GM19468 (cell line): Measurements from ENCODE around the gene OOSP3.
"Not testable (repeated sequence)": the region's sequence is repeated elsewhere in the genome, so short reads cannot be mapped to it uniquely, and the experiment has no call there.

Experiments
- ATAC-seq: cut with Tn5 transposase; IDR thresholded peaks from one replicate; pipeline ENCODE4 v1.9.1; 2021; ENCODE audit warnings: mild to moderate bottlenecking, moderate library complexity, moderate number of reproducible peaks; ENCODE audit not compliant: unreplicated experiment; ENCODE audit errors: extremely low read depth

The OOSP3 gene

DNA sequence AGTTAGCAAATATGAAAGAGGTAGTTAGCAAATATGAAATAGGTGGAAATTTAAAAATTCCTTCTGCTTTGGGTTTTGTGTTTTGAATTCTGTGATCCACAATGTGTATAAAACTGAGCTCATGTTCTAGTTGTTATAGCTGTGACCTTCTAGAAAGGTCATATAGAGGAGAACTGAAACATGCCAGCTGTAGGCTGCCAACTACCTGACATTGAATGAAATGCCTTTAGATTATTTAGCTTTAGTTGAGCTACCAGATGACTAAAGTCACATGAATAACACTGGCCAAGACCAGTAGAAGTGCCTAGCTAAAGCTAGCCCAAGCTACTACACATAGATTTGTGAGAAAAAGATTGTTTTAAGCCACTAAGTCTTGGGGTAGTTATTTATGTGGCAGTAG, 6.5 kb upstream of the OOSP3 start:
- ATAC-seq, result no peak

DNA sequence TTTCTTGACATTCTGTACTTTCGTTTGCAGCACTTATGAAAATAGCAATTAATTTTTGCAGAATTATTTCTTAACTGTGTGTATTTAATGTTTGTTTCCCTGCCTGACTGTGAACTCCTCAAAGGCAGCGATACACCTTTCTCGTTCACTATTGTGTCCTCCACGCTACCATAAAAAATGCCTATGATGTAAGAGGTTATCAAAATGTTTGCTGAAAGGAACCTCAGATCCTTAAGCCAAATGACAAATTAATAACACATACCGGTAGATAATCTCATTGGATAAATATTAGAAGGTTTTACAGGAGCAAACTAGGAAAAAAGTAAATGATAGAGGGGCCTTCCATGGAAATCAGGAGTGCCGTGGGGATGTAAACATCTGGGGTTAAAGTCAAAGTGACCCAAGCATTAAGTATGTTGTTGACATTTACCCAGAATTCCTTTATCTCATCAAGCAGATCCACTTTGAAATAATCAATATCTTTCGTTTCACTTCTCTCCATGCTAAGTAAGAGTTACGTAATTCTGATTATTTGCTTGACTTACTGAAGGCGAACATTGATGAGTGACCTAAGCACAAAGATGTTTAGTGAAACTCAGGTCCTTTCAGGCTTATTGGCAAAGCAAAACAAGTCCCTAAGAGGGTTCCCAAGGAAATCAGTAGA, 2.6 kb upstream of the OOSP3 start:
- ATAC-seq, result no peak

DNA sequence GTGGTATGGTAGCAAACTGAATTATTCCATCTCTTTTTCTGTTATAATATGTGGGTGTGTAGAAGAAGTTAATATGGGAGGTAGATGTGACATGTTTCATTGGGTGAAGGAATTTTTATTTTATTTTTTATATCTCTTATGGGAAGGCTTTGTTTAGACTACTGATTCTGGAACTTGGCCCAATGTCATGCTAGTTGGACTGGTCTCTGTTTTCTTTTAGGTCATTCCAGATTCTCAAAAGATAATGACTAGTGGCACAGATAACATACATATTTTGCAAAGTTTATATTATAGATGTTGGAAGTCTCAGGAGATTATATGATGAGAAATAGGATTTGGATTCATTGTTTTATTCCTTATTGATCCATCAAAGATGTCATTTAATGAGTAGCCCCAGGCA, 1.3 kb upstream of the OOSP3 start:
- ATAC-seq, result no peak

DNA sequence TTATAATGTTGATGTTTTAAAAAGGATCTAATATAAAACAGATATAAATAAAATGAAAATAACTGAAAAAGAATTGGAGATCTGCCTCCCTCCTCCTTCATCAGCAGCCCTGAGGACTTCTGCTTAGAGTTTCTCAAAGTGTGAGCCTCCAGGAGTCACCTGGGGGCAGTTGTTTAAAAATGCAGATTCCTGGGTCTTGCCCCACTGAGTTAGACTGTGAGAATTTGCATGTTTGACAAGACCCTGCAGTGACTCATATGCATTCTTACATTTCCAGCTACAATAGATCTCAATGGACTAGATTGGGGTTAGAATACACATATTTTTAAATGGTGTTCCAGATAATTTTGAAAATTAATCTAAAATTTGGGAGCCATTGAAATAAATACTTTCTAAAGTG, 798 bp upstream of the OOSP3 start:
- ATAC-seq, result no peak

DNA sequence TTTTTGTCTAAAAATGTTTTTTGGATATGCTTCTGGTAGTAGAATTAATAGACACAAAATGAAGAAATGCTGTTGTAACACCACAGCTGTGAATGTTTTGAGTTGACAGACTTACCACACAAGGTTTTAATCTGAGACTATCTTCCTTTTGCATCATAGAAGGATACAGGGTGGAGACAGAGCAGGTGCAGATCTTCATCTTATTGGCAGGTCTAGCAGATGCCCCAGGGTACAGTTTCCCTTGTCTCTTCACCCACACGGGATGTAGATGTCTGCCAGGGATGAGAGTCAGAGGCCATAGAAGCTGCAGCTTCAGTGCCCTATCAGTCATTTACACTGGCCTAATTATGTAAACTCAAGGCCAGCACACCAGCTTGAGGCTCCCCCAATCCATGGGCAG, 985 bp downstream of the OOSP3 start:
- ATAC-seq, result no peak

DNA sequence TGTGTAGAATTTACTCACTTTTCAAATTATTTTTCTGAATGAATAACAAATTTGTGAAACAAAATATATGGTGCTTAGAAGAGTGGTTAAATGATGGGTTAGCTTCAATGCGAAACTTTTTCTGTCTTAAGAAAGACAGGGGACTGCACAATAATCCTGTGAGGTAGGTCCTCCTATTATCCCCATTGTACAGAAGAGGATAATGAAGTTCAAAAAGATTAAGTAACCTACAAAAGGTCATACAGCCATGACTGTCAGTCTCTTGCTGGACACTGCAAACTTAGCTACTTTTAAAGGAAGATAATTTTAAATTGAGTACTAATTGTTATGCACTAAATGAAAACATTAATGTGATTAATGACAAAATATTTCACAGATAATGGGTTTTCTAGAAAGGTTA, 5.0 kb downstream of the OOSP3 start:
- ATAC-seq, result no peak

DNA sequence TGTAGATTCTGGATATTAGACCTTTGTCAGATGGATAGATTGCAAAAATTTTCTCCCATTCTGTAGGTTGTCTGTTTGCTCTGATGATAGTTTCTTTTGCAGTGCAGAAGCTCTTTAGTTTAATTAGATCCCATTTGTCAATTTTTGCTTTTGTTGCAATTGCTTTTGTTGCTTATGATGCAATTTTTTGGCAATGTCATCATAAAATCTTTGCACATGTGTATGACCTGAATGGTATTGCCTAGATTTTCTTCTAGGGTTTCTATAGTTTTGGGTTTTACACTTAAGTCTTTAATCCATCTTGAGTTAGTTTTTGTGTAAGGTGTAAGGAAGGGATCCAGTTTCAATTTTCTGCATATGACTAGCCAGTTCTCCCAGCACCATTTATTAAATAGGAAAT, 8.6 kb downstream of the OOSP3 start:
- ATAC-seq, result not testable (repeated sequence)

DNA sequence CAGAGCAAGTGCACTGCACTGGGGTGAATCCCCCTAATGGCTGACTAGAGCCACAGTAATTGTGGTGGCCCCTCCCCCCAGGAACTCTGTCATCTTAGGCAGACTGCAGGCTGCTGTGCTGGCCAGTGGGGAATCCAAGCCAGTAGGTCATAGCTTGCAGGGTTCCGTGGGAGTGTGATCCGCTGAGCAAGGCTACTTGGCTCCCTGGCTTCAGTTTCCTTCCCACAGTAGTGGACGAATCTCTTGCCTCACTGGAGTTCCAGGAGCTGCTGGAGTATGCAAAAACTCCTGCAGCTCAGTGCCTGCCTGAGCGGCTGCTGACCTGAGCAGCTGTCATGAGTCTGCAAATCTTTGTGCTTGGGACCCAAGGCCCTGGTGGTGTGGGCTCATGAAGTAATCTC, 13.2 kb downstream of the OOSP3 start:
- ATAC-seq, result no peak

DNA sequence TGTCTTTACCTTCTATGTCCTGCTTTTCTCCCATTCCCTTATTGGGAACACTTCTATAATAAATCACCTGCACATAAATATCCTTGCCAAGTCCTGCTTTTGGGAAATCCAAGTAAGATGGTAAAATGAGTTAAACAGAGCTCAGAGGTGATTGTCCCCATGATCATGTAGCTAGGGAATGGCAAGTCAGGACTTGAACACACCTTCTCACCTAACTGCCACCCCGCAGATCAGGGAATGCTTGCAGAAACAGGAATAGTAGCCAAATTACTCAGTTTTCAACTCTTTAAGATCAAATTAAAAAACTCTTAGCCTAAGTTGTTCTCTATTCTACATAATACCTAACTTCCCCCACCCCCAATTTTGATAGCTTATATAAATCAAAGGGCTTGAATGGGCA, 16.0 kb downstream of the OOSP3 start:
- no peak for ATAC-seq

DNA sequence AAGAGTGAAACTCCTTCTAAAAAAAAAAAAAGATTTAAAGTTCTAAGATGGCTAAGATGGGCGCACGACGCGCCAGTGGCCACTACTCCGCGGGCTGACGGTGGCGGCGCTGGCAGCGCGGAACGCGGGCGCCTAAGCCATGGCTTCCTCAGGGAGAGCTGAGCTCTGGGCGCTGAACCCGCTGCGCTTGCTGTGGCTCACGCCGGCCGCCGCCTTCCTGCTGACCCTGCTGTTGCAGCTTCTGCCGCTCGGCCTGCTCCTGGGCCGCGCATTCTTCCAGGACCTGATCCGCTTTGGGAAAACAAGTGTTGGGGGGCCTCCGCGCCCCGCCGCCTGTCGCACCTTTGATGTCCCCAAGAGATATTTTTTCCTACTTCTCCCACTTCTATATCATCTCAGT, 19.5 kb downstream of the OOSP3 start:
- ATAC-seq, result no peak

DNA sequence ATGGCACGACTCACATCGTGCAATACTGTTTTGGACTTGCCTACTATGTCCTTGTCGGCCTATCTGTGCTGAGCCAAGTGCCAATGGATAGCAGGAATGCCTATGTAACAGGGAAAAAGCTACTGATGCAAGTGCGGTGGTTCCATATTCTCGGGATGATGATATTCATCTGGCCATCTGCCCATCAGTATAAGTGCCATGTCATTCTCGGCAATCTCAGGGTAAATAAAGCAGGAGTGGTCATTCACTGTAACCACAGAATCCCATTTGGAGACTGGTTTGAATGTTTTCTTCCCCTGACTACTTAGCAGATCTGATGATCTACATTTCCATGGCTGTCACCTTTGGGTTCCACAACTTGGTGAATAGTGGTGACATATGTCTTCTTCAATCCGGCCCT, 20.1 kb downstream of the OOSP3 start:
- ATAC-seq, result no peak

DNA sequence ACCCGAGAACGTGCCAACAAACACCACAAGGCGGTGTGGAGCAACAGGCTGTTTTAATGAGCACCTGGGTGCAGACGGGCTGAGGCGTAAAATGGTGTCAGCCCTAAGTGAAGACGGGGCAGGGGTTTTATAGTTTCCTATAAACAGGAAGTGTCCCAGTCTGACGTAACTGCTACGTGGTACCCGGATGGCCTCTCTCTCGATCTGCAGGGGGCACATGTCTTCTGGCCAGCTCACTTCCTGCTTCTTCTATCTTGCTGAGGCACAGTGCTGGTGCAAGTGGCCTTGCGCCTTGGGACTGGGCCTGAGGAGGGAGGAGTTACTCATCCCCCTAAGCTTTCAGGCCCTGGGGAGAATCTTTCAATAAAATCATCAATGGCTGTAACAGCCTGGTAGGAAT, 20.9 kb downstream of the OOSP3 start:
- ATAC-seq, result no peak

DNA sequence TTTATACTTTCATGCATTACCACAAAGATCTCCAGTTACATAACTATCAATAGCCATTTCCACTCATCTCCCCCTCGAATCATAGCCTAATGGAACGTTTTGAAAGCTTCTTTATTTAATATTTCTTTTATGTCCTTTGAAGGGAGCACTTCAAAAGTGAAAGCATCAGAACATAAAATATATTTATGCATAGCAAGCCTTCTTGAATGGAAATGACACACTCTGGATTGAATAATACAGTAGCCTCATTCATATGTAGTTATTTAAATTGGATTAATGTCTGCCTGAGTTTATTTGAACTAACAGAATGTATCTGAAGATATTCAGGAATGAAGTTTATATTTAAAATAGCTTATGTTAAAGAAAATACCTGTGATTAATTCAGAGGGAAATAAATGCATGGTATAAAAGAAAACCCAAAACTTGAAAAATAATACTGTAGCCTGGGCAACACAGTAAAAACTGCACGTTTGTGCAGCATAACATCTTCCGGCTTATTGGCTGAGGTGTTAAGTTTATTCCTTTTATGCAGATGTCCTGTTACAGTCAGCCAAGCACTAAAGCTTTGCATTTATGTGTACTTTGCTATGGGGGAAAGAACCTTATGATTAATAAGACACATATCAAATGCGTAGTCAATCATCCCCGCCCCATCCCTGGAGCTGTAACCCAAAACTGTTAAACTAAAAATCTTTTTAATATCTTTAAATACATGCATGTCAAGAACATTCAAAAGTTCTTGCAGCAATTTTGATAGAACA, 22.0 kb downstream of the OOSP3 start:
- no peak for ATAC-seq

DNA sequence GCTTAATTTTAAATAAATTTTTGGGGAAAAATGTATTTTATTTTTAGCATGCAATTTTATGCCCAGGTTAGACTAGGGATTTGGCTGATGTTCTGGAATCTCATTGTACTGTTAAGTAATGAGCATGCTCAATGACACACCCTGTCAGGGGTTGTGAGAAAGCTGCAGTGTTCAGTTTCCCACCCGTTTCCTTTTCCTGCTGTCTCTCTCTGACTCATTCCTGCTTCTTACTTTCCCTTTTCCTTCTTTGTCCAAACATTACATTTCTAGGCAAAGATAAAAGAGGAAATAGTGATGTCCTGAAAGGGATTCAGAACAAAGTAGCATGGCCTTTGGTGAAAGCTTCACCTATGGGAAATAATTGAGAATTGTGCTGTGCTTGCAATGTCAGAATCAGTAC, 22.7 kb downstream of the OOSP3 start:
- no peak for ATAC-seq

DNA sequence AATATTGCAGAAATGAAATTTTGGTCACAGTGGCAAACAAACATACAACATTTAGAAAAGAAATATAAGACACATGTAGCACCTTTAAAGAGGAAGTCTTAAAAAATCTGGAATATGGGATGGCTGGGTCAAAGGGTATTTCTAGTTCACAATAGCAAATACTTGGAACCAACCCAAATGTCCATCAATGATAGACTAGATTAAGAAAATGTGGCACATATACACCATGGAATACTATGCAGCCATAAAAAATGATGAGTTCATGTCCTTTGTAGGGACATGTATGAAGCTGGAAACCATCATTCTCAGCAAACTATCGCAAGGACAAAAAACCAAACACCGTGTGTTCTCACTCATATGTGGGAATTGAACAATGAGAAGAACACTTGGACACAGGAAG, 25.0 kb downstream of the OOSP3 start:
- ATAC-seq, result not testable (repeated sequence)

DNA sequence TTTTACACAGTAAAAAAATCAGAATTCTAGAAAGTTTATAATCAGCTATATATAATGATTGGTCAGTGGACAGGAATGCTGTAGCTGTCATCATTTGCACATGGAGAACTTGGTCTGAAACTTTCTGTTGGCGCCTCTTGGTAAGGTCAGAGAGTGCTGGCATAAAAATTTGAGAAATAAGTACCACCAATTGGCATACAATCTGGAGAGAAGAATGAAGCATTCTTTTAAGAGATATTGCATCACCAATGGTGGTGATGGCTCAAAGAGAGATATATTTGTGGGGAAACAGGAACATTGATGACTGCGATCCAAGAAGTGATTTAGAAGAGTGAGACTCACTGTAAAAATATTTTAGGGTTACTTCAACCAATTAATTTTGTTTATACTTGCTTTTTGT, 39.9 kb downstream of the OOSP3 start:
- no peak for ATAC-seq

DNA sequence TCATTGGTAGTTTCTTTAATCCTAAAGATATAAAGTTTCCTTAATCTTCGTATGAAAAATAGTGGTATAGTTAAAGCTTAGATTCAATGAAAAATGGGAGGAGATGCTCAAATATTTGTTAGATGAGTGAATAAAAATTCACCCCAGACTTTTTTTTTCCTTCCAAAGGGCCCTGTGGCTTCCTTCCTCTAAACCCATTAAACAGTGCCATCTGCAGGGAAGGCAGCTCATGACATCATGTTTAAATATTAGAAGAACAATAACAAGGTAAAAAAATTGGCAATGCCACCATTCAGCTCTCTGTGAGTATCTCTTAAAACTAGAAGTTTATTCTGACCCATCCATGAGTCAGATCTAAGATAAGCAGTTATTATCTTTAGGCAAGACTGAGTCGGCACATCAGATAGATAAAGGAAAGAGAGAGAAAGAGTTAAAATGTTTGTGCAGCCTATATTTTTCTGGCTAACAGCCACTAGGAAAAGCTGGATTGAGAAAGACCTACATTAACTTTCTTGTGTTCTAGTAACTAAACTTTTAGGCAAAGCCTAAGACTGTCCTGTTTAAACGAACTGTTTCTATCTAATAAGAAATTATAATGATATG, 40.5 kb downstream of the OOSP3 start:
- no peak for ATAC-seq

DNA sequence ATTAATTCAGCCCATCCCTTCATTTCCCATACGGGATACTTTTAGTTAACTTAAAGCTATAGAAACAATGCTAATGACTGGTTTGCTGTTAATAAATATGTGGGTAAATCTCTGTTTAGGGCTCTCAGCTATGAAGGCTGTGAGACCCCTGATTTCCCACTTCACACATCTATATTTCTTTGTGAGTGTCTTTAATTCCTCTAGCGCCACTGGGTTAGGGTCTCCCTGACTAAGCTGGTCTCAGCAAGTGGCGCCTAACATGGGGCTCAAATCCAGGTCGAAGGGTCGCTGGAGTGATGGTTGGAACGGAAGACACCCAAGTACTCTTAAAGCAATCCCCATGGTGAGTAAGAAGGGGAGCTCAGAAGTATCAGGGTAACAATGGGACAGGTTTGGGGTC, 45.2 kb downstream of the OOSP3 start:
- ATAC-seq, result no peak

DNA sequence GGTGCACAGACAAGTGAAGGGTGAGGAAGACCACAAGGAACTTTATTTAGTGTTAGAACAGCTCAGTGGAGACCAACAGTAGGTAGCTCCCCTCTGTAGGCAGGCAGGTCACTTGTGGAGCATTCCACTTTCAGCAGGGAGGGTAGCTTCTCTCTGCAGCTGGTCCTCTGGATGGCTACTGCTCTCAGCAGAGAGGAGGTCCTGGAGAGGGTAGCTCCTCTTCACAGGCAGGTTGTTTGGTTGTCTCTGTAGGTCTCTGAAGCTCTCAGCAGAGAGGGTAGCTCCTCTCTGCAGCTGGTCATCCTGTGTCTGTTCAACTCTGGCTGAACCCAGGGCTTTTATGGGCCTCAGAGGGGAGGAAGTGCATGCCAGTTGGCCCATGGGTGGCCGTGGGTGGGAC, 53.1 kb downstream of the OOSP3 start:
- no peak for ATAC-seq

DNA sequence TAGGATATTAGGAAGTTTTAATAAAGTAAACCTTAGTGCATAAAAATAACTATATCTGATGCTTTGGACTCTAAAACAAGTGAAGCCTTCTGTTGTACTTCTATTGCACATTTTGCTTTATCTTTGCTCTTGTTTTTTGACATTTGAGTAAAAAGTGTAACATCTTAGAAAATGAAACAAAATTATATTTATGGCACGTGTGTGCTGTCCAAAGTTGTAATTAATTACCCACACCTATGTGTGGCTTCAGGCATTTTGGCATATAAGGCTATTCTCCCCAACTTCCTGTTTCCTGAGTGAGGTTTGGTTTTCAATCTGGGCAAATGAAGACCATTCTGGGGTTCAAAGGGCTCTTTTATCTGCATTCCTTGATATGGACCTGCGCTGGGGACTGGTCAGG, 59.5 kb downstream of the OOSP3 start, which contains the start of gene OOSP1:
TSS of gene OOSP1 (plus strand) at position 301 of the 400 bp plus-strand sequence. CDS start at position 324, 23 bp downstream.
- ATAC-seq, result no peak

DNA sequence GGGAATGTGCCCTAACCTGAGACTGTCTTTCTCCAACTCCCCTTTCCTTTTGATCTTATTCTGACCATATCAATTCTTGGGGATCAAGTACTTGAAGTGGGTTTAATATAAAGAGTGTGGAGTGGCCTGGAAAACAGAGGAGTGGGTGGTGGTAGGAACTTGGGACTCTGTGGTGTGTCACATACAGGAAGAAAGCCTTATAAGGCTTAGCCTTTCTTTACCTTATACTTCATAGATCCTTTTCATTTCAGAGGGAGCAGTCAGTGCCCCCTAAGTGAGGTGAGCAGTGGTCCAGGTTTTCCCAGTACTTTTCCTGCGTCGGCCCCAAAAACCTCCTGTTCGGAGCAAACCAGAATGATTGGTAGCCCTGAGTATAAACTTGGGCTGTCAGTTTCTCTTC, 60.1 kb downstream of the OOSP3 start:
- no peak for ATAC-seq

DNA sequence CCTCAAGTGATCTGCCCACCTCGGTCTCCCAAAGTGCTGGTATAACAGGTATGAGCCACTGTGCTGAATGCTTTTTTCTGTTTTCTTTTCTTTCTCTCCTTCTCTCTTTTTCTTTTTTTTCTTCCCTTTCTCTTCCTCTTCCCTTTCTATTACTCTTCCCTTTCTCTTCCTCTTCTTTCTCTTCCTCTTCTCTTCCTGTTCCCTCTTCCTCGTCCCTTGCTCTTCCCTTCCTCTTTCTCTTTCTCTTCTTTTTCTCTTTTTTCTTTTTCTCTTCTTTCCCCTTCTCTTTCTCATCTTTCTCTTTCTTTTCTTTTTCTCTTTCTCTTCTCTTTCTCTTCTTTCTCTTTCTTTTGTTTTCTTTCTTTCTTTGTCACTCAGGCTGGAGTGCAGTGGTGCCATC, 60.9 kb downstream of the OOSP3 start:
- no peak for ATAC-seq
